ENCODE measurements around the gene TRAPPC3L.
A peak's percentile ranks its signal among the peaks of the same experiment; 100 is the strongest.

The TRAPPC3L gene

DNA sequence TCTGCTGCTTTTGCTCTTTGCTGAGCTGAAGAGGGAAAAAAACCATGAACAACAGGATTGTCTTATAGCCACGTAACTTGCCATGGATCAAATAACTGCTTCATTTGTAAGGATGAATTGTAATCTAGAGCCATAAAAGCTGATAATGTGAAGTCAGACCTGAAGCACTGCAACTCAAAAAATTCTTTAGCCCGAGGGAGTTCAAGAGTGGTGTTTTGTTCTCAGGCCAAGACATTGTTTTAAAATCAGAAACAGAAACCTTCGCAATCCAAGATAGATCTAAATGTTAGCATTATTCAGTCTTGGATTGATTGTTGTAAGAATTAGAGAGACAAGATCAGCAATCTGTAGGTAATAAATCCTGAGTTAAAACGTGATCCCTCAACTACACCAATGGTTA, at the start of gene TRAPPC3L:
Gene TRAPPC3L, minus strand, starts transcription at position 34 of the 400 bp plus-strand sequence. CDS start 170 bp downstream, outside the sequence.
- DNase-seq (ENCODE audit: low spot score): no peak

GRCh38 chr6:116595247-116595646, 49.8 kb upstream of the TRAPPC3L start:
- DNase-seq (ENCODE audit: low spot score): no peak

DNA sequence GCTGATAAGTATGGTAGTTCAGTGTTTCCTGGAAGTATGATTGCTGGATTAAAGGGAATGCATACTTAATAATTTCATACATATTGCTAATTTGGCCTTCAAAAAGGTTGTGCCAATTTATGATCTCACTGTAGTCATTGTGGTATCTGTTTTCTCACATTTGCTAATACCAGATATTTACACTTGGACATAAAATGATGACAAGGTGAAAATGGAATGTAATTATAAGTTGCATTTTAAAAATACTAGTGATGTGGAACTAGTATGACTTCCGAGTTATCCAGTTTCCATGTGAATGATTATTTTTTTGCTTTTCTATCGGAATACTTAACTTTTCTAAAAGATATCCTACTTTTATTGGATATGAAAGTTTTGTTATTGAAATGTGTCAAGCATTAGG, 41.3 kb upstream of the TRAPPC3L start:
- DNase-seq (ENCODE audit: low spot score): no peak

GRCh38 chr6:116586276-116586675, 40.8 kb upstream of the TRAPPC3L start:
- DNase-seq (ENCODE audit: low spot score): no peak

DNA sequence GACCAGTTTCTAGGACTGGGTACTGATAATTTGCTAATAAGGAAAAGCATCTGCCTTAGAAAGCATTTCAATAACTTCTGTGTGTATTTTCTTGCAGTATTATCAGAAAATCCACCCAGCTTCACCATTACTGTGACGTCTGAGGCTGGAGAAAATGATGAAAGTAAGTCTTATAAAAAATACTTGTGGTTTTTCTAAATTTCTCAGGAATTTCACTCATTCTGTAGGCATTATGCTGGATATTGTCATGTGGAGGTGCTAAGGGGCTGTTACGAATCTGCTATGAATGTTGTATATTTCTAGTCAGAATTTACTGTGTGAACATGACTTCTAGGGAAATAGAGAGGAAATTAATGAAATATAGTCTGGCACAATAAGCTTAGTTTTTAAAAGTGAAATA, 34.7 kb upstream of the TRAPPC3L start:
- DNase-seq (ENCODE audit: low spot score): no peak

- no peak for DNase-seq (ENCODE audit: low spot score)
Measured at GRCh38 chr6:116579143-116579542, 33.7 kb upstream of the TRAPPC3L start.

DNA sequence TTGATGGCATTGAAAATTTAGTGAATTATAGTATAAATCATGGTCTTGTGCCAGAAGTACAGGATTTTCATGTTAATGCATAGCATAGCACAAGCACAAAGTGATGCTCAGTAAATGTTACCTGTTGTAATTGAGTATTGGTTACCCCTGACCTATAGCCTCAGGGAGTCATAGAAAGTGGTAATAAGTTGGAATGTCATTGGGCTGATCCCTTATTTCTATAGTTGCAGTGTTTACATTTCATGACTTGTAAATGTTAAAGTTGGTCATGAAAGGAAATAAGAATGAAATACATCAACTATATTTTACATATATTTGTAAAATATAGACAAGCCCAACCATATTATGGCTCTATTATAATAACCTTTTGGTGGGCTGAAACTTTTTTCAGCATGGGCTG, 32.9 kb upstream of the TRAPPC3L start:
- no peak for DNase-seq (ENCODE audit: low spot score)

GRCh38 chr6:116577486-116577885, 32.0 kb upstream of the TRAPPC3L start:
- no peak for DNase-seq (ENCODE audit: low spot score)

DNA sequence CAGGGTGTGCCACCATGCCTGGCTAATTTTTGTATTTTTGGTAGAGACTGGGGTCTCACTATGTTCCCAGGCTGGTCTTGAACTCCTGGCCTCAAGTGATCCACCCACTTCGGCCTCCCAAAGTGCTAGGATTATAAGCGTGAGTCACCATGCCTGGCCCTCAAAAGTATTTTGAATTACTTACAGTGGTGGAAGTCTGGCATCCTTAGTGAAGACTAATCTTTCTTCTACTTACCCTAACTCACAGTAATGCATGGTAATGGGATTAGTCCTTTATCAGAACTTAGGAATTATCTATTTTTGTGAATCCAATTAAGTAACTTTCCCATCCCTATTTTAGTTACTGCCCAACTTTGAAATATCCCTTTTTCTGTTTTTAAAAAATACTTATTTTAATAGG, 29.7 kb upstream of the TRAPPC3L start:
- DNase-seq (ENCODE audit: low spot score): no peak

GRCh38 chr6:116572162-116572561, 26.7 kb upstream of the TRAPPC3L start:
- DNase-seq (ENCODE audit: low spot score): peak; percentile 41

DNA sequence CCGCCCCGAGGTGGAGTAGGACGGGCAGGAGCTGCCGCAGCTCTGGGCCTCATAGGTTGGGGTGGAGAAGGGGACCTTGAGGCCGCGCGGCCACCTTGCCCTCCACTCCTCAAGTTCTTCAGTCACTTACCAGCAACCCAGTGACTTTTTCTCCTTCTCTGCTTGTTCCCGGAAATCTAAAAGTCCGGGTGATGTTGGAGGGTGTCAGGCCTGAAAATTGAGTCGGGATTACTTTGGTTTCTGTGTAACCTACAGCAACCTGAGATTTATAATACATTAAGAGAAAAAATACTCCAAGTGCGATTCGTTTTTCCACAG, 26.2 kb upstream of the TRAPPC3L start:
- no peak for DNase-seq (ENCODE audit: low spot score)

DNA sequence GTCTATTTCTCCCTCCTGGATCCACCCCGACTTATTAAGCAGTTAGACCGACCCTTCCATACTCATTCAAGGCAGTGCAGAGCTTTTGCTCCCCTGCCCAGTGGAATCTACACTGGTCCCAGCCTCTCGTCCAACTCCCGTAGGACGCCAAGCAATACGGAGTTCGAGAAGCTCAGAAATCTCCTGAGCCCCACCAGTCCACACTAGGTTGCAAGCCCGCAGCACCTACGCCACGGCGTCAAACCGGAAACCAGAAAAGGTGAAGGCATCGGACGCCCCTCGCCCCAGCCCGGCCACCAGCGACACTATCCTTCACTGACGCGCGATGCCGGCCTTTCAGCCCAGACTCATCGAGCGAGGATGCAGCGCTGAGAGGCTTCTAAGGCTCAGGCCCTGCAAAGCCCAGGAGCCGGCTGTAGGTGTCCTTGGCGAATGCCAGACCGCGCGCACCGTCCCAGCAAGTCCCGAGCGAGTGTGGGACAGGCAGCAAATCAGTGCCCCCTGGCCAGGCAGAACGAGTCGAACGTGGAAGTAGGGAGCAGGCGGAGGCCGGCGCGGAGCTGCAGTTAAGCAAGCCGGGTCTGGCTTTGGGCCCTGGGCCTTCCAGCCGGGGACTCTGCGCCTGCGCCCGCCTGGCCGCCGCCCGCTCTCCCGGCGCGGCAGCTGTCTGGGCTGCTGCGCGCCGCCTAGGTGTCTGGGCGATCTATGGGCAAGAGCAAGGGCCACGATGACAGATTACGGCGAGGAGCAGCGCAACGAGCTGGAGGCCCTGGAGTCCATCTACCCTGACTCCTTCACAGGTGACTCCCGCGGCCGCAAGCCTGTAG, 25.6 kb upstream of the TRAPPC3L start, which contains the start of gene RWDD1:
Gene RWDD1, plus strand, starts transcription at position 649 of the 827 bp plus-strand sequence. Its CDS starts 79 bp downstream, at position 728.
- DNase-seq (ENCODE audit: low spot score): peak; percentile 97

GRCh38 chr6:116568821-116569755, 23.6 kb upstream of the TRAPPC3L start:
- DNase-seq (ENCODE audit: low spot score): no peak

DNA sequence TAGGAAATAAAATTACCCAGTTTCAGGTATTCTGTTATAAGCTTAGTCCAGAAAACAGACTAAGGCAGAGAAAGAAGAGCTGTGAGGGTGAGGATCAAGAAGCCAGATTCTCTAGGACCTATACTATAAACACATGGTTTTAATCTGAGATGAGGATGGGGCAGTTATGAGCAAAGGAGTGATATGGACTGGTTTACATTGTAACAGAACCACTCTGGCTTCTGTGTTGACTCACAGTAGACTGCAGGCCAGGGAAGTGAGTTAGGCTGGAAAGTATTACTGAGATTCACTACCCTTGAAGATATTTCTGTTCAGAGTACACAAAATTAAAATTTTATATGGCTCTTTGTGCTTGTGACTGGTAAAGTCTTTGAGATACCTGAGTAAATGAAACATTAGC, 22.6 kb upstream of the TRAPPC3L start:
- no peak for DNase-seq (ENCODE audit: low spot score)

- DNase-seq (ENCODE audit: low spot score): no peak
Measured at GRCh38 chr6:116564921-116565872, 19.7 kb upstream of the TRAPPC3L start.

DNA sequence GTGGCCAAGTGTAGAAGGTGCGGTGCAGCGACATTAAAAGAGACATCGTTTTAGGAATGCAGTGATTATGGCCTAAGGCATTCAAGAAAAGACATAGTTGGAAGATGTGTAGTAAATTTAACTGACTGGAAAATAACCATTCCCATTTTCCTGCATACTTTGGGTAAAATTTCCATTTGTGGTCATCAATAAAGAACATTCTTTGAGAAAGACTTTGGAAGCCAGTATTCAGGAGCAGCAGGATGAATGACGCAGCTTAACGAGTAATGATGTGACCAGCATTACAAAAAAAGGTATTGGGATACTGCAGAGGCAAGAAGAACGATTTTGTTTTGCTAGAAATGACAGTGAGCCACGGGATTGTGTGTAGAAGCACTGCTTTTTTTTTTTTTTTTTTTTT, 18.8 kb upstream of the TRAPPC3L start:
- no peak for DNase-seq (ENCODE audit: low spot score)

- no peak for DNase-seq (ENCODE audit: low spot score)
Measured at GRCh38 chr6:116563830-116564229, 18.3 kb upstream of the TRAPPC3L start.

- no peak for DNase-seq (ENCODE audit: low spot score)
Measured at GRCh38 chr6:116562614-116563013, 17.1 kb upstream of the TRAPPC3L start.

DNA sequence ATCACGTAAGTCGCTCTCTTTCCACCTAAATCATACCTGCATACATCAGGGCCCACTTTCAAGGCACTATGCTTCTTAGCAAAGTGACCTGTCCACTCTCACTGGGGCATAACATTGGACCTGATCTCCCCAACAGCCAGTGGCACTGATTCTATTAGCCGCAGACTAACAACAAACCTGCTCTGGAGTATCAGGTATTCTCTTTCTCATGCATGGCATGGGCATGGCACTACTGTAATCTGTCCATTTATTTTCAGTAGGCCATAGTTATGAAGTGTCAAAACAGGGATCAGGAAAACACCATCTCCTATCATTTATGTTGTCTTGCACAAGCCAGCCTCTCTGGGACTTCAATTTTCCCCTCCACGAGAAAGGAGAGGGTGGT, 16.5 kb upstream of the TRAPPC3L start:
- DNase-seq (ENCODE audit: low spot score): no peak

- peak; percentile 61 for DNase-seq (ENCODE audit: low spot score)
Measured at GRCh38 chr6:116561377-116562018, 16.0 kb upstream of the TRAPPC3L start.

DNA sequence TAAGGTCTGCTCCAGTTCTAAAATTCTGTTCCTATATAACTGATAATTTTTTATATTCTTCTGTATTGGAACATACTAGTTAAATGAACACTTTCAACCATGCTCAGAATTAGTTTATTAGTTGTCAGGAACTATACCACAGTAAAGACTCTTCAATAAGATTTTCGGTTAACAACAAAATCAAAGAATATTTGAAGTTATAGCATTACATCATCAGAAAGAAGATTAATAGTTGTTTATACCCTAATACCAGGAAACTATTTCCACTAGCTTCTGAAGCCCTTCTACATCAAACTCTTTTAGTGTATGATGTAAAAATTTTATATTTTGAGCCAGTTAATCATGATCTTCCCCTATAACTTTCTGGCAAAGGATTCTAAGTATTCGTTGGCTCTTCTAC, 14.6 kb upstream of the TRAPPC3L start:
- no peak for DNase-seq (ENCODE audit: low spot score)
